Fibroblast of lung (primary cell): ENCODE measurements around the gene SLC6A20.
A peak's percentile ranks its signal among the peaks of the same experiment; 100 is the strongest.

ENCODE experiments used
- CTCF ChIP-seq, 2 donors: IDR thresholded peaks in 1 of 2; conservative IDR thresholded peaks in 1 of 2; 1 replicate in 1 of 2; 2 replicates in 1 of 2; pipeline ENCODE4 v1.5.1; 2011 to 2012; ENCODE audit warnings: low read length in 2 of 2, control low read depth in 1 of 2, inconsistent platforms in 1 of 2, low read depth in 1 of 2, mild to moderate bottlenecking in 1 of 2
- EZH2 ChIP-seq: IDR thresholded peaks from 2 replicates; pipeline ENCODE4 v1.5.1; 2012; ENCODE audit warnings: low read length, control low read depth, mild to moderate bottlenecking; ENCODE audit errors: missing control alignments

- TF ChIP-seq CTCF (conservative IDR thresholded peaks at IDR 0.05 in 1 of 2, IDR thresholded peaks at IDR 0.05 in 1 of 2; ENCODE audit: low read depth in 1 of 2, low read length in 2 of 2) (no peak), EZH2 (peak; percentile 83)
Observed at GRCh38 chr3:45795882-45796765, at the start of gene SLC6A20.
